GM11168 (cell line): Measurements from ENCODE around the gene ALG12.
"Not testable (repeated sequence)": the region's sequence is repeated elsewhere in the genome, so short reads cannot be mapped to it uniquely, and the experiment has no call there.

Experiments used
- in situ Hi-C: fragments of 300-500 bp; cut with MboI; formaldehyde crosslinking; loops from one replicate; pipeline ENCODE4 v1.12.0; 2022; ENCODE audit warnings: low sequenced_read_pairs; ENCODE audit not compliant: unreplicated experiment

Gene ALG12

DNA sequence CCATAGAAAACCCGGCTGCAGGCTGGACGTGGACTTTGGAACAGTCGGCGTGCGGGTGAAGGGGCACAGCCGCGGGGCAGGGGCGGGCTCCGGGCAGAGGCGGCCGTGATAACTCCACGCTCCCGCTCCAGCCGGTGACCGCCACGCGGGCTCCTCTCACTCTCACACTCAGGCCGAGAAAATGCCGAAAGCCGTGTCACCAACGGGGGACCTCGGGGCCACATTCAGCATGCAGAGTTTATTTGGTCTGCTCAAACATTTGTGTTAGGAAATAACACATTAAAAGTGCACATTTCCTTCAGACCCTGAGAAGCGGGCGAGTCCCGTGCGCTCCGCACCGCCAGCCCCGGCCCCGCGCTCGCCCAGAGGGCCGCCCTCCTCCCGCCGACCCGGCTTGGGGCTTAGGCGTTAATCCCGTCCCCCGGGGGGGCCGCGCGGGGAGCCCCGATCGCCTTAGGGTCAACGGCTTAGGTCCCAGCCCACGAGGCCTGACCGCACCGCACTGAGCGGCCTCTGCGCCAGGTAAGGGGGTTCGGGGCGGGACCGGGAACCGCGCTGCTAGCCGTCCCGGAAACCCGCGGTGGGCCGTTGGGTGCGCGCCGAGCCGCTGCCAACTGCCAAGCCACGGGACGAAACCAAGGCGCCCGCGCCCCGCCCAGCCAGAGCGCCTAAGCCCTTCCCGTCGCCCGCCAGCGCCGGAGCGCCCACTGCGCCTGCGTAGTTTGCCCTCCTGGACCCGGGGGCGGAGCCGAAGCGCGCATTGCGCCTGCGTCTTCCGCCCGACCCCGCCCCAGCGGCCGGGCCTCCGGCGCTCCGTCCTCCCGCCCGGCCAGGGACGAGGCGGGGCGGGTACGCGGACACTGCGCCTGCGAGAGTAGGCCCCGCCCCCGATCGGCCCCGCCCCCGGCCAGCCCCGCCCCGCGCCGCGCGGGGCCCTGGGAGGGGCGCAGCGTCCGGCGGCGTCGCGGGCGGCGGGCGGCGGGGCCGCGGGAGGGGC, 65.0 kb downstream of the ALG12 start, which contains the start of gene ZBED4:
Gene ZBED4 (plus strand): TSS at position 947 of the 997 bp plus-strand sequence. CDS start 29,819 bp downstream, outside the sequence.
- in situ Hi-C loops: no loop called here

DNA sequence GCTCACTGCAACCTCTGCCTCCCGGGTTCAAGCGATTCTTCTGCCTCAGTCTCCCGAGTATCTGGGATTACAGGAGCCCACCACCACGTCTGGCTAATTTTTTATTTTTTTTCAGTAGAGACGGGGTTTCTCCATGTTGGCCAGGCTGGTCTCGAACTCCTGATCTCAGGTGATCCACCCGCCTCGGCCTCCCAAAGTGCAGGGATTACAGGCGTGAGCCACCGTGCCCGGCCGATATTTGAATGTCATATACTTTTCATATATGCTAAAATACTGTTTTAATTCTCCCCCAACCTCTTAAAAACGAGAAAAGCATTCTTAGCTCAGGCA, 65.7 kb downstream of the ALG12 start:
- in situ Hi-C loops: not testable (repeated sequence)

DNA sequence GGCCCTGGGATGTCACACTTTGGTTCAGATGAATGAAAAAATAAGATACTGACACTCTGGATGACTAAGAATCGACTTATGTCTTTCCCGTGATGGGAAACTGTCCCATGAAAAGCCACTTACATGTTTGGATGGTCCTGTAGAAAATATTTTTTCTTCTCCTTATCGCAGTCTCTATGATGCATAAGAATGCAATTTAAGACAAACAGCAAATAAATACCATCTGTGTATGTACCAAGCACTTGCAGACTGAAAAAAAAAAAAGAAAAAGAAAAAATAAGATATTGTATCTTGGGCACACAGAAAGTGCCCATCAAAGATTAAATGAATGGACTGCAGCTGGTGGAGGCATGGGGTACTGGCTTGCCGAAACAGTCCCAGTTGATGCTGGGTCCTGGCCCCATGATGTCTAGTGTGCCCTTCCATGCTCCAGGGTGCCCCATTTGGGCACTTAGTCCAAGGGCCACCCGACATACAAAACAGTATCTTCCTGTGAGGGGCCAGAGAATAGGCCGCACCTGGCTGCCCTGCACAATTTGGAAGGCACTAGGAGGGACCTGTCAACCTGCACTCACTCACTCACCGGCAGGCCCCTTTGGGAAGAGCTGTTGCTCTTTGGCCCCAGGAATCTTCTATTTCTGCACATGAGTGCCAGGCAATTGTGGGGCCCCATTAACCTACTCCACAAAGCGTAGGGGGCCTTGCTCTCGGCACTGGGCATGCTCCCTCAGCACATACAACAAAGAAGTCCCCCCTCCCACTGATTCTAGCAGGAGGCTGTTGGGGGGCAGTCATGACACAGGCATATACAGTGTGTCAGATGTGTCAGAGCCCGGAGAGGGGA, 67.1 kb downstream of the ALG12 start:
- in situ Hi-C loops: no loop called here
